Measurements from ENCODE around the gene ACTL9. TPM values are rescaled to one million over a fixed set of nuclear protein-coding genes. Genes with fewer than 3 reads are reported as not detected.

Gene ACTL9, protein sequence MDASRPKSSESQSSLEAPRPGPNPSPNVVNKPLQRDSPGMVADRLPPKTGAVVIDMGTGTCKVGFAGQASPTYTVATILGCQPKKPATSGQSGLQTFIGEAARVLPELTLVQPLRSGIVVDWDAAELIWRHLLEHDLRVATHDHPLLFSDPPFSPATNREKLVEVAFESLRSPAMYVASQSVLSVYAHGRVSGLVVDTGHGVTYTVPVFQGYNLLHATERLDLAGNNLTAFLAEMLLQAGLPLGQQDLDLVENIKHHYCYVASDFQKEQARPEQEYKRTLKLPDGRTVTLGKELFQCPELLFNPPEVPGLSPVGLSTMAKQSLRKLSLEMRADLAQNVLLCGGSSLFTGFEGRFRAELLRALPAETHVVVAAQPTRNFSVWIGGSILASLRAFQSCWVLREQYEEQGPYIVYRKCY
- not detected in 5 replicates for total RNA-seq (2022; extraction: Qiagen RNA extraction; ENCODE audit: low read depth)

DNA sequence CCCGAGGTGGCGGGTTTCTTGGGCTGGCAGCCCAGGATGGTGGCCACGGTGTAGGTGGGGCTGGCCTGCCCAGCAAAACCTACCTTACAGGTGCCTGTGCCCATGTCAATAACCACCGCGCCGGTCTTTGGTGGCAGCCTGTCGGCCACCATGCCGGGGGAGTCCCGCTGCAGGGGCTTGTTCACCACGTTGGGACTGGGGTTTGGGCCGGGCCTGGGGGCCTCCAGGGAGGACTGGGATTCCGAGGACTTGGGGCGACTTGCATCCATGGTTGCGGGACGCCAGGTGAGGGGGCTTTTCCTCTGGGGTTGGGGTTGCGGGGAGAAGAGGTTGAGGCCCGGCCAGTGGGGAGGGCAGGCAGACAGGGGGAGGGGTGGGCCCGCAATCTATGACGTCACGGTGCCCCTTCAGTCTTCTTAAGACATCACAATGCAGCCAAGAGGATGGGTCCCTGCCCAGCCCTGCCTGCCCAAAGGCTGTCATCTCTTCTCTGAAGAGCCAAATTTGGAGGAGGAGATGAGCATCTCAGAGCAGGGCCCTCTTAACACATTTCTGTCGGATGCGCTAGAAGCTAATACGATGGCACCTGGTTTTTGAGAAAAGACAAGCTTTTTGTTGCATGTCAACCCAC, at the start of gene ACTL9:
TSS of gene ACTL9 (minus strand) at position 363 of the 631 bp plus-strand sequence. CDS start at position 269, 94 bp downstream.

DNA sequence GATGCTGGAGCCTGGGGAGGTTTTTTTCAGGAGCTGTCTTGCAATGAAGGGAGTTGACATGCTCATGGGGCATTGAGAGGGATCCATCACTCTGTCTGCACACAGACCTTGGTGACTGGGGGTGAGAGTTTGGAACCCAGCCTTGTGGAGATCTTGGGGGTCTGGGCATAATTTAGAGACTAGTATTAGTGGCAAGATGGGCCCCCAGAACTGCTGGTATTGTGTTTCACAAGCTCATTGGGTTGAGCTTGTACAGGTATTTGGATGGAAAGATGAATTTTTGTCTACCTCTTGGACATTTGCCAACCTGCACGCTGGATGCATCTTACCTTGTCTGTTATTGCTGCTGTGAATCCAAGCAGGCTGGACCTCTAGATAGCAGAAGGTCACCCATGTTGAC, 22.7 kb upstream of the ACTL9 start, which contains the start of gene OR2Z1:
TSS of gene OR2Z1 (plus strand) at position 301 of the 400 bp plus-strand sequence. CDS start 9,395 bp downstream, outside the sequence.

Other genes with a start within 250 kb of the ACTL9 start
- 0.08 to 0.19 TPM (median 0.13 TPM) in 4 of 5 replicates, not detected in the other for gene PRAM1, start 196.2 kb downstream of the ACTL9 start, total RNA-seq (2022; extraction: Qiagen RNA extraction; ENCODE audit: low read depth)
- gene ZNF414, start 184.6 kb downstream of the ACTL9 start, total RNA-seq (2022; extraction: Qiagen RNA extraction; ENCODE audit: low read depth), result 14.8 to 18.2 TPM (median 16.3 TPM) in 5 replicates
- gene MYO1F, start 121.4 kb downstream of the ACTL9 start, total RNA-seq (2022; extraction: Qiagen RNA extraction; ENCODE audit: low read depth), result 0.22 to 0.41 TPM (median 0.31 TPM) in 5 replicates
- gene ADAMTS10, start 88.1 kb downstream of the ACTL9 start, total RNA-seq (2022; extraction: Qiagen RNA extraction; ENCODE audit: low read depth), result 8.8 to 15.2 TPM (median 12.9 TPM) in 5 replicates
- not detected in 5 replicates for gene NFILZ, start 68.2 kb downstream of the ACTL9 start, total RNA-seq (2022; extraction: Qiagen RNA extraction; ENCODE audit: low read depth)
- not detected in 5 replicates for gene OR2Z1, start 22.8 kb upstream of the ACTL9 start, total RNA-seq (2022; extraction: Qiagen RNA extraction; ENCODE audit: low read depth)
- 4.6 to 7.8 TPM (median 6.5 TPM) in 5 replicates for gene ZNF558, start 133.5 kb upstream of the ACTL9 start, total RNA-seq (2022; extraction: Qiagen RNA extraction; ENCODE audit: low read depth)
- not detected in 5 replicates for gene MBD3L1, start 133.6 kb upstream of the ACTL9 start, total RNA-seq (2022; extraction: Qiagen RNA extraction; ENCODE audit: low read depth)